Liver (tissue), 3 donors: Measurements from ENCODE around the gene PRSS8.

ENCODE experiments used
- RAD21 ChIP-seq, 2 donors: IDR thresholded peaks; 2 replicates each; pipeline ENCODE4 v1.6.1; 2016; ENCODE audit warnings: antibody characterized with exemption in 2 of 2, mild to moderate bottlenecking in 2 of 2
- TF ChIP-seq, protein P1 (sequence below): fragments of 150-350 bp; IDR thresholded peaks from 2 replicates; pipeline ENCODE4 v1.5.1; 2017; ENCODE audit warnings: improper control_type of control experiment, low read depth, low read length; ENCODE audit not compliant: missing input control
- TF ChIP-seq, protein P2 (sequence below): IDR thresholded peaks from 2 replicates; pipeline ENCODE4 v1.6.1; 2016; ENCODE audit warnings: antibody characterized with exemption
- TF ChIP-seq, protein P3 (sequence below): IDR thresholded peaks from 2 replicates; pipeline ENCODE4 v1.6.1; 2016; ENCODE audit warnings: antibody characterized with exemption
- donor health status: healthy.
- donor health status: healthy.

DNA sequence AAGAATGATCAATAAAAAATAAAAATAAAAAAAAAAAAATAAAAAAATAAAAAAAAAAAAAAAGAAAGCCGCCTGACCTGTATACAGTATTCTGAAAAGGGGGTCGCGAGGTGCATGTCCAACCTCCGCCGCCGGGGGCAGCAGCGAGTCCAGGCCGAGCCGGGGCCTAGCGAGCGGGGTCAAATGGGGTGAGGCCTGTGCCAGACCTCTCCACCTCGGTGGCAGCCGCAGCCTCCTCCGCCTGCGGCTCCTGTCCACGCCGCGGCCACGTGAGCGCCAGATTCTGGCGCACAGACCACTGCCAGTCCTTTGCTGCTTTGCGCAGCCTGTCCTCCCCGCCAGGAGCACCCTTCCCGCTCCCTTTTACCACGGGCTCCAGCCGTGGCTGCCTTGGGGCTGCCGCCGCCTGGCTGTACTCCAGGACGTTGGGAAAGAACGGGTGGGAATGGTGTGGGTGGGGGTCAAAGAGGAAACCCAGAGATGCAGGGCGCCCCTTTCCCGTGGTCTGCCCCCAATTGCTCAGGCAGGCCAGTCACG lies 29.8 kb downstream of the PRSS8 start:
- peak; percentile 69 to 77 for TF ChIP-seq RAD21 (IDR thresholded peaks at IDR 0.05)
- TF ChIP-seq, protein P1, sequence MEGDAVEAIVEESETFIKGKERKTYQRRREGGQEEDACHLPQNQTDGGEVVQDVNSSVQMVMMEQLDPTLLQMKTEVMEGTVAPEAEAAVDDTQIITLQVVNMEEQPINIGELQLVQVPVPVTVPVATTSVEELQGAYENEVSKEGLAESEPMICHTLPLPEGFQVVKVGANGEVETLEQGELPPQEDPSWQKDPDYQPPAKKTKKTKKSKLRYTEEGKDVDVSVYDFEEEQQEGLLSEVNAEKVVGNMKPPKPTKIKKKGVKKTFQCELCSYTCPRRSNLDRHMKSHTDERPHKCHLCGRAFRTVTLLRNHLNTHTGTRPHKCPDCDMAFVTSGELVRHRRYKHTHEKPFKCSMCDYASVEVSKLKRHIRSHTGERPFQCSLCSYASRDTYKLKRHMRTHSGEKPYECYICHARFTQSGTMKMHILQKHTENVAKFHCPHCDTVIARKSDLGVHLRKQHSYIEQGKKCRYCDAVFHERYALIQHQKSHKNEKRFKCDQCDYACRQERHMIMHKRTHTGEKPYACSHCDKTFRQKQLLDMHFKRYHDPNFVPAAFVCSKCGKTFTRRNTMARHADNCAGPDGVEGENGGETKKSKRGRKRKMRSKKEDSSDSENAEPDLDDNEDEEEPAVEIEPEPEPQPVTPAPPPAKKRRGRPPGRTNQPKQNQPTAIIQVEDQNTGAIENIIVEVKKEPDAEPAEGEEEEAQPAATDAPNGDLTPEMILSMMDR: peak; percentile 82
- TF ChIP-seq, protein P2, sequence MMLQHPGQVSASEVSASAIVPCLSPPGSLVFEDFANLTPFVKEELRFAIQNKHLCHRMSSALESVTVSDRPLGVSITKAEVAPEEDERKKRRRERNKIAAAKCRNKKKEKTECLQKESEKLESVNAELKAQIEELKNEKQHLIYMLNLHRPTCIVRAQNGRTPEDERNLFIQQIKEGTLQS: no peak
- TF ChIP-seq, protein P3, sequence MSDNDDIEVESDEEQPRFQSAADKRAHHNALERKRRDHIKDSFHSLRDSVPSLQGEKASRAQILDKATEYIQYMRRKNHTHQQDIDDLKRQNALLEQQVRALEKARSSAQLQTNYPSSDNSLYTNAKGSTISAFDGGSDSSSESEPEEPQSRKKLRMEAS: no peak
